Right renal pelvis (tissue), 4 donors: ENCODE results near the gene ARAP1. TPM values are rescaled to one million over a fixed set of nuclear protein-coding genes. Genes with fewer than 3 reads are reported as not detected.

Experiments
- DNase-seq, 4 donors: peaks; one replicate each; pipeline ENCODE4 v3.0.0-alpha.2; 2013; ENCODE audit warnings: low read depth in 4 of 4, low spot score in 3 of 4, missing footprints in 1 of 4
- polyA plus RNA-seq, 4 donors: library from polyadenylated mRNA; unstranded; fragments of 120-200 nt; gene quantifications; one replicate each; pipeline ENCODE4 v1.2.1, GENCODE V29; 2013; ENCODE audit not compliant: insufficient read length in 4 of 4

Gene ARAP1
- polyA plus RNA-seq, 4 donors = 62.1 to 85.6 (median 65.4) TPM

GRCh38 chr11:72646024-72646423 lies 106.2 kb downstream of the ARAP1 start:
- no peak for DNase-seq

GRCh38 chr11:72643547-72643946 lies 108.7 kb downstream of the ARAP1 start:
- no peak for DNase-seq

GRCh38 chr11:72642884-72643522 lies 109.2 kb downstream of the ARAP1 start:
- DNase-seq = peak in 3 of 4 donors; percentile 18 to 57 (median 33)

GRCh38 chr11:72642043-72642883 lies 109.9 kb downstream of the ARAP1 start:
- no peak for DNase-seq

GRCh38 chr11:72641522-72642042 lies 110.6 kb downstream of the ARAP1 start:
- DNase-seq = no peak

- no peak for DNase-seq
Measured at GRCh38 chr11:72639502-72640375, 112.5 kb downstream of the ARAP1 start.

- DNase-seq = no peak
Measured at GRCh38 chr11:72637926-72638325, 114.3 kb downstream of the ARAP1 start.

GRCh38 chr11:72637198-72637597 lies 115.0 kb downstream of the ARAP1 start:
- no peak for DNase-seq

- no peak for DNase-seq
Measured at GRCh38 chr11:72636376-72636775, 115.8 kb downstream of the ARAP1 start.

- no peak for DNase-seq
Measured at GRCh38 chr11:72635933-72636332, 116.3 kb downstream of the ARAP1 start.

- no peak for DNase-seq
Measured at GRCh38 chr11:72635309-72635915, 116.8 kb downstream of the ARAP1 start.

Other genes with a start within 250 kb of the ARAP1 start
- gene PDE2A, start 78.0 kb downstream of the ARAP1 start, polyA plus RNA-seq = 10 to 100 TPM; 15.1 to 16.2 (median 15.9) TPM
- gene STARD10, start 41.6 kb upstream of the ARAP1 start, polyA plus RNA-seq = 10 to 100 TPM; 69.5 to 92.6 (median 79.9) TPM
- 10 to 100 TPM; 26.6 to 31.3 (median 28.6) TPM for gene ATG16L2, start 62.0 kb upstream of the ARAP1 start, polyA plus RNA-seq